Activated CD4-positive, alpha-beta memory T cell treated with anti-CD3 and anti-CD28 coated beads, Interleukin-2, amount 10 ng/mL, durations not matched to agents 7 days and 5 days (primary cell): ENCODE measurements around the gene SHC1. TPM values are rescaled to one million over a fixed set of nuclear protein-coding genes. Genes with fewer than 3 reads are reported as not detected.

ENCODE experiments used
- CTCF ChIA-PET: fragments of 350-600 bp; sonication (Branson Sonifier 250); formaldehyde crosslinking; loops from one replicate; lab custom pipeline; 2021; ENCODE audit warnings: antibody characterized with exemption, inconsistent platforms; lab: Charles Lee
- POLR2A ChIA-PET: fragments of 350-600 bp; sonication (Branson Sonifier 250); formaldehyde crosslinking; loops from one replicate; lab custom pipeline; 2021; ENCODE audit warnings: antibody characterized with exemption; lab: Charles Lee
- DNase-seq: peaks from one replicate; pipeline ENCODE4 v3.0.0-alpha.2; 2020
- H3K27ac Mint-ChIP-seq: one replicate; pipeline ENCODE4 v1.8.0; 2021; ENCODE audit warnings: mild to moderate bottlenecking, mixed read lengths
- H3K27me3 Mint-ChIP-seq: one replicate; pipeline ENCODE4 v1.8.0; 2021; ENCODE audit warnings: mixed read lengths
- H3K36me3 Mint-ChIP-seq: one replicate; pipeline ENCODE4 v1.8.0; 2021; ENCODE audit warnings: low read depth, mixed read lengths
- H3K4me1 Mint-ChIP-seq: one replicate; pipeline ENCODE4 v1.8.0; 2021; ENCODE audit warnings: mixed read lengths
- H3K4me3 Mint-ChIP-seq: one replicate; pipeline ENCODE4 v1.8.0; 2021; ENCODE audit warnings: mild to moderate bottlenecking, mixed read lengths
- H3K9me3 Mint-ChIP-seq: one replicate; pipeline ENCODE4 v1.8.0; 2021; ENCODE audit warnings: mixed read lengths
- total RNA-seq, 2 experiments: library from RNA; stranded (reverse); gene quantifications; one replicate each; pipeline ENCODE4 v1.2.3, GENCODE V29; 2021

Gene SHC1
- total RNA-seq, result 10 to 100 TPM; 80.7 to 80.8 TPM

GRCh38 chr1:154970631-154971340, at the start of gene SHC1:
TSS of gene SHC1 (minus strand) at chr1:154970747. CDS start at chr1:154970526, 221 bp downstream.
- POLR2A ChIA-PET, result interaction anchor here (0.7 to 3.9 kb wide), 7 partner anchors 10 to 45 kb away, joined by 3 to 34 read pairs (median 10); partner anchors contain the start of genes FLAD1, PBXIP1, PMVK and PYGO2
- Mint-ChIP-seq H3K9me3 (no peaks in the 10 kb centered on the region), H3K4me3 (peak within 1 kb of the TSS; percentile 16), H3K4me1 (peaks cover 52% of the 10 kb centered on the region), H3K36me3 (peaks cover 46% of the 10 kb centered on the region), H3K27me3 (no peaks in the 10 kb centered on the region), H3K27ac (peak within 1 kb of the TSS; percentile 62)
- DNase-seq, result peak; percentile 44
- CTCF ChIA-PET, result interaction anchor here (1.0 to 3.7 kb wide), 8 partner anchors 8 to 411 kb away, joined by 3 to 24 read pairs (median 6); partner anchors contain the start of genes FLAD1, PBXIP1 and PYGO2

- Mint-ChIP-seq H3K9me3 (no peaks in the 10 kb centered on the region), H3K36me3 (peaks cover 35% of the 10 kb centered on the region), H3K27ac (no peak overlapping the region), H3K4me1 (peaks cover 41% of the 10 kb centered on the region), H3K4me3 (no peak overlapping the region), H3K27me3 (no peaks in the 10 kb centered on the region)
- DNase-seq, result no peak
- CTCF ChIA-PET, result interaction anchor here (0.7 to 8.1 kb wide), 9 partner anchors 9 to 66 kb away, joined by 3 to 139 read pairs (median 6); partner anchors contain the start of genes FLAD1, LENEP and ZBTB7B
- POLR2A ChIA-PET, result interaction anchor here (1.0 to 14.7 kb wide), 5 partner anchors 9 to 66 kb away, joined by 3 to 203 read pairs (median 6); partner anchors contain the start of genes CKS1B, FLAD1, LENEP and ZBTB7B
These were observed 49.1 kb upstream of the SHC1 start for GRCh38 chr1:155019377-155020245.

- Mint-ChIP-seq H3K36me3 (peaks cover 43% of the 10 kb centered on the region), H3K4me3 (no peak overlapping the region), H3K9me3 (no peaks in the 10 kb centered on the region), H3K4me1 (peaks cover 50% of the 10 kb centered on the region), H3K27ac (no peak overlapping the region), H3K27me3 (no peaks in the 10 kb centered on the region)
- POLR2A ChIA-PET, result interaction anchor here (1.0 to 14.7 kb wide), 3 partner anchors 20 to 65 kb away, joined by 3 to 203 read pairs (median 43); partner anchors contain the start of genes FLAD1, LENEP and ZBTB7B
- CTCF ChIA-PET, result interaction anchor here (0.6 to 8.1 kb wide), 10 partner anchors 12 to 150 kb away, joined by 3 to 139 read pairs (median 6); partner anchors contain the start of genes CKS1B, FLAD1, LENEP and ZBTB7B
- DNase-seq, result no peak
These were observed 48.2 kb upstream of the SHC1 start for GRCh38 chr1:155018617-155019348.

- peak overlapping the region; percentile 26 for H3K27ac Mint-ChIP-seq
- DNase-seq, result no peak
- H3K4me3 Mint-ChIP-seq, result no peak overlapping the region
- H3K4me1 Mint-ChIP-seq, result peaks cover 58% of the 10 kb centered on the region
- CTCF ChIA-PET, result interaction anchor here (0.5 to 8.1 kb wide), 22 partner anchors 10 to 458 kb away, joined by 3 to 139 read pairs (median 8); partner anchors contain the start of genes ADAM15, CKS1B, FLAD1 and LENEP
- POLR2A ChIA-PET, result interaction anchor here (0.8 to 14.7 kb wide), 8 partner anchors 11 to 81 kb away, joined by 3 to 203 read pairs (median 12); partner anchors contain the start of genes CKS1B, FLAD1, LENEP and PBXIP1
- H3K36me3 Mint-ChIP-seq, result peaks cover 50% of the 10 kb centered on the region
- H3K9me3 Mint-ChIP-seq, result no peaks in the 10 kb centered on the region
- no peaks in the 10 kb centered on the region for H3K27me3 Mint-ChIP-seq
These were observed 47.4 kb upstream of the SHC1 start for GRCh38 chr1:155017946-155018316.

GRCh38 chr1:155017041-155017945, 46.7 kb upstream of the SHC1 start:
- Mint-ChIP-seq H3K36me3 (peaks cover 56% of the 10 kb centered on the region), H3K4me3 (peak overlapping the region; percentile 7), H3K4me1 (peaks cover 63% of the 10 kb centered on the region), H3K27me3 (no peaks in the 10 kb centered on the region), H3K9me3 (no peaks in the 10 kb centered on the region), H3K27ac (peak overlapping the region; percentile 26)
- CTCF ChIA-PET, result interaction anchor here (0.5 to 8.1 kb wide), 25 partner anchors 11 to 457 kb away, joined by 3 to 139 read pairs (median 6); partner anchors contain the start of genes ADAM15, CKS1B, FLAD1 and LENEP
- POLR2A ChIA-PET, result interaction anchor here (0.6 to 14.7 kb wide), 13 partner anchors 10 to 80 kb away, joined by 3 to 203 read pairs (median 6); partner anchors contain the start of genes CKS1B, EFNA4, FLAD1 and LENEP
- DNase-seq, result peak; percentile 87

- Mint-ChIP-seq H3K36me3 (peaks cover 61% of the 10 kb centered on the region), H3K27ac (peak overlapping the region; percentile 83), H3K4me1 (peaks cover 68% of the 10 kb centered on the region), H3K4me3 (peak overlapping the region; percentile 46), H3K9me3 (no peaks in the 10 kb centered on the region), H3K27me3 (no peaks in the 10 kb centered on the region)
- peak; percentile 41 for DNase-seq
- CTCF ChIA-PET, result interaction anchor here (1.3 to 8.1 kb wide), 15 partner anchors 10 to 456 kb away, joined by 3 to 139 read pairs (median 16); partner anchors contain the start of genes ADAM15, CKS1B, FLAD1 and LENEP
- POLR2A ChIA-PET, result interaction anchor here (0.6 to 14.7 kb wide), 15 partner anchors 9 to 69 kb away, joined by 3 to 203 read pairs (median 4); partner anchors contain the start of genes CKS1B, EFNA4, FLAD1 and LENEP
These were observed 45.8 kb upstream of the SHC1 start for GRCh38 chr1:155016231-155016831.

- Mint-ChIP-seq H3K9me3 (no peaks in the 10 kb centered on the region), H3K36me3 (peaks cover 66% of the 10 kb centered on the region), H3K4me3 (peak overlapping the region; percentile 46), H3K27me3 (no peaks in the 10 kb centered on the region), H3K4me1 (peaks cover 73% of the 10 kb centered on the region), H3K27ac (peak overlapping the region; percentile 83)
- ChIA-PET CTCF (interaction anchor here (1.0 to 8.1 kb wide), 14 partner anchors 10 to 455 kb away, joined by 4 to 139 read pairs (median 16); partner anchors contain the start of genes ADAM15, CKS1B, FLAD1 and LENEP), POLR2A (interaction anchor here (0.7 to 14.7 kb wide), 16 partner anchors 8 to 79 kb away, joined by 3 to 203 read pairs (median 4); partner anchors contain the start of genes CKS1B, FLAD1, LENEP and PBXIP1)
- no peak for DNase-seq
These were observed 45.1 kb upstream of the SHC1 start for GRCh38 chr1:155015527-155016230.

GRCh38 chr1:155014709-155015508, 44.4 kb upstream of the SHC1 start:
- Mint-ChIP-seq H3K9me3 (no peaks in the 10 kb centered on the region), H3K27me3 (no peaks in the 10 kb centered on the region), H3K27ac (no peak overlapping the region), H3K36me3 (peaks cover 68% of the 10 kb centered on the region), H3K4me3 (no peak overlapping the region), H3K4me1 (peaks cover 78% of the 10 kb centered on the region)
- DNase-seq, result no peak
- POLR2A ChIA-PET, result interaction anchor here (0.7 to 14.7 kb wide), 11 partner anchors 8 to 79 kb away, joined by 3 to 203 read pairs (median 7); partner anchors contain the start of genes FLAD1, LENEP, PBXIP1 and PMVK
- CTCF ChIA-PET, result interaction anchor here (1.0 to 8.1 kb wide), 10 partner anchors 18 to 455 kb away, joined by 4 to 139 read pairs (median 10); partner anchors contain the start of genes ADAM15, FLAD1, LENEP and PBXIP1

GRCh38 chr1:155013632-155014031, 43.1 kb upstream of the SHC1 start:
- Mint-ChIP-seq H3K27me3 (no peaks in the 10 kb centered on the region), H3K36me3 (peaks cover 67% of the 10 kb centered on the region), H3K4me3 (peak overlapping the region; percentile 77), H3K9me3 (no peaks in the 10 kb centered on the region), H3K27ac (peak overlapping the region; percentile 89), H3K4me1 (peaks cover 75% of the 10 kb centered on the region)
- ChIA-PET CTCF (interaction anchor here (0.8 to 8.1 kb wide), 9 partner anchors 9 to 454 kb away, joined by 3 to 139 read pairs (median 4); partner anchors contain the start of genes ADAM15, FLAD1, KRTCAP2 and LENEP), POLR2A (interaction anchor here (1.0 to 14.7 kb wide), 7 partner anchors 9 to 159 kb away, joined by 3 to 203 read pairs (median 5); partner anchors contain the start of genes ADAM15, FLAD1, KRTCAP2 and LENEP)
- DNase-seq, result peak; percentile 55
